HepG2 (cell line): ENCODE data around the gene CCDC201. TPM values are rescaled to one million over a fixed set of nuclear protein-coding genes. Genes with fewer than 3 reads are reported as not detected.

ENCODE experiments used
- ATF1 ChIP-seq: IDR thresholded peaks from 2 replicates; pipeline ENCODE4 v1.6.1; 2016; ENCODE audit warnings: mild to moderate bottlenecking, control low read depth
- BCL6 ChIP-seq: IDR thresholded peaks from 2 replicates; pipeline ENCODE4 v1.6.1; 2016; ENCODE audit warnings: missing genetic modification reagents, missing compliant biosample characterization
- BCLAF1 ChIP-seq: fragments of 450-650 bp; IDR thresholded peaks from 2 replicates; pipeline ENCODE4 v1.6.1; 2017; ENCODE audit warnings: mild to moderate bottlenecking
- EHMT2 ChIP-seq: fragments of 200-600 bp; sonication (generic); IDR thresholded peaks from 2 replicates; pipeline ENCODE4 v1.7.0; 2017; ENCODE audit warnings: antibody characterized with exemption, low read depth, low read length, borderline replicate concordance
- ETV5 ChIP-seq: IDR thresholded peaks from 2 replicates; pipeline ENCODE4 v1.6.1; 2018; ENCODE audit warnings: missing biosample characterization, missing genetic modification reagents, inconsistent platforms, borderline replicate concordance
- HDAC2 ChIP-seq: sonication (generic); formaldehyde crosslinking; IDR thresholded peaks from 2 replicates; pipeline ENCODE4 v1.4.0; 2020; ENCODE audit warnings: missing genetic modification reagents
- MED8 ChIP-seq: sonication (generic); formaldehyde crosslinking; IDR thresholded peaks from 2 replicates; pipeline ENCODE4 v1.8.1; 2023; ENCODE audit warnings: mild to moderate bottlenecking, missing genetic modification reagents; ENCODE audit not compliant: insufficient replicate concordance
- NBN ChIP-seq: fragments of 450-650 bp; conservative IDR thresholded peaks from 2 replicates; pipeline ENCODE4 v1.6.1; 2017
- NFE2L1 ChIP-seq: sonication (generic); formaldehyde crosslinking; IDR thresholded peaks from 2 replicates; pipeline ENCODE4 v1.4.0; 2020; ENCODE audit warnings: missing genetic modification reagents, mild to moderate bottlenecking, borderline replicate concordance
- PHF20 ChIP-seq: sonication (generic); formaldehyde crosslinking; IDR thresholded peaks from 2 replicates; pipeline ENCODE4 v1.5.0; 2020; ENCODE audit warnings: mild to moderate bottlenecking, missing genetic modification reagents
- PLSCR1 ChIP-seq: sonication (generic); formaldehyde crosslinking; IDR thresholded peaks from 2 replicates; pipeline ENCODE4 v1.5.0; 2020; ENCODE audit warnings: missing genetic modification reagents, mild to moderate bottlenecking, borderline replicate concordance
- RERE ChIP-seq: IDR thresholded peaks from 2 replicates; pipeline ENCODE4 v1.6.1; 2016; ENCODE audit warnings: low read depth, missing genetic modification reagents, missing compliant biosample characterization
- SMARCC2 ChIP-seq: fragments of 450-650 bp; IDR thresholded peaks from 2 replicates; pipeline ENCODE4 v1.6.1; 2017; ENCODE audit warnings: antibody characterized with exemption, mild to moderate bottlenecking
- WIZ ChIP-seq: sonication (generic); formaldehyde crosslinking; IDR thresholded peaks from 2 replicates; pipeline ENCODE4 v1.5.1; 2020; ENCODE audit warnings: mild to moderate bottlenecking, missing genetic modification reagents
- ZC3H13 ChIP-seq: sonication (generic); formaldehyde crosslinking; IDR thresholded peaks from 2 replicates; pipeline ENCODE4 v1.8.1; 2023; ENCODE audit warnings: mild to moderate bottlenecking, missing genetic modification reagents, moderate library complexity
- ZEB1 ChIP-seq: IDR thresholded peaks from 2 replicates; pipeline ENCODE4 v1.6.1; 2012; ENCODE audit warnings: mild to moderate bottlenecking, low read depth, inconsistent platforms; ENCODE audit not compliant: insufficient replicate concordance
- ZGPAT ChIP-seq: IDR thresholded peaks from 2 replicates; pipeline ENCODE4 v1.6.1; 2016; ENCODE audit warnings: mild to moderate bottlenecking
- ZNF253 ChIP-seq: sonication (generic); formaldehyde crosslinking; IDR thresholded peaks from 2 replicates; pipeline ENCODE4 v1.8.0; 2022; ENCODE audit warnings: mild to moderate bottlenecking, missing genetic modification reagents, borderline replicate concordance
- ZNF441 ChIP-seq: sonication (generic); formaldehyde crosslinking; IDR thresholded peaks from 2 replicates; pipeline ENCODE4 v1.7.0; 2021; ENCODE audit warnings: missing genetic modification reagents, borderline replicate concordance
- ZNF776 ChIP-seq: sonication (generic); formaldehyde crosslinking; IDR thresholded peaks from 2 replicates; pipeline ENCODE4 v1.4.0; 2020; ENCODE audit warnings: mild to moderate bottlenecking, missing genetic modification reagents
- polyA plus RNA-seq, 8 experiments: library from polyadenylated mRNA; depleted of rRNA in 3 of 8; stranded (reverse) in 7 of 8; unstranded in 1 of 8; fragments of >200 nt; fragmentation: Illumina TruSeq in 4 of 8; extraction: Trizol in 4 of 8; gene quantifications; 2 replicates each; pipeline versions ENCODE4 v1.2.1 to v1.2.3, GENCODE V29; 2011 to 2016; ENCODE audit warnings: low read depth in 4 of 8, missing spikeins in 1 of 8, mixed read lengths in 1 of 8; ENCODE audit not compliant: insufficient read depth in 1 of 8
- total RNA-seq, 5 experiments: library from RNA; depleted of rRNA; stranded (reverse); fragments of >200 nt; fragmentation: Illumina TruSeq; extraction: Trizol; gene quantifications; 2 replicates each; pipeline ENCODE4 v1.2.3, GENCODE V29; 2016; ENCODE audit warnings: low read depth in 1 of 5

CCDC201 gene
- total and polyA plus RNA-seq, 2 of the 13 experiments (the other 11 are each of a cell fraction or from before 2014, with no cell fraction given): 0.92 TPM; not detected in 1

GRCh38 chr7:45893374-45893995 is 20.6 kb upstream of the CCDC201 start (continued):
- TF ChIP-seq HDAC2 (CRISPR knock-in tag) (0 out of 2 replicates have a peak, but pooled peaks have one; percentile 12), ZEB1 (no peak), ETV5 (CRISPR knock-in tag) (peak; percentile 48; the same call in 1 of the 2 replicates), ZNF776 (CRISPR knock-in tag) (no peak), MED8 (CRISPR knock-in tag) (no peak), NFE2L1 (CRISPR knock-in tag) (no peak), BCLAF1 (no peak), ZNF441 (CRISPR knock-in tag) (no peak; the same call in 1 of the 2 replicates), RERE (CRISPR knock-in tag) (peak; percentile 64; the same call in 1 of the 2 replicates), BCL6 (CRISPR knock-in tag) (0 out of 2 replicates have a peak, but pooled peaks have one; percentile 14), ZGPAT (no peak; the same call in 1 of the 2 replicates), ZC3H13 (CRISPR knock-in tag) (peak; percentile 100), ATF1 (CRISPR knock-in tag) (no peak; the same call in 1 of the 2 replicates), PLSCR1 (CRISPR knock-in tag) (no peak), PHF20 (CRISPR knock-in tag) (no peak), SMARCC2 (no peak), NBN (no peak), EHMT2 (no peak), ZNF253 (CRISPR knock-in tag) (no peak), WIZ (CRISPR knock-in tag) (no peak)
